GM18867 (cell line): ENCODE results near the gene MED22.

Experiments
- ATAC-seq: cut with Tn5 transposase; IDR thresholded peaks from one replicate; pipeline ENCODE4 v1.9.1; 2021; ENCODE audit warnings: mild to moderate bottlenecking, moderate library complexity; ENCODE audit not compliant: unreplicated experiment

MED22 gene

DNA sequence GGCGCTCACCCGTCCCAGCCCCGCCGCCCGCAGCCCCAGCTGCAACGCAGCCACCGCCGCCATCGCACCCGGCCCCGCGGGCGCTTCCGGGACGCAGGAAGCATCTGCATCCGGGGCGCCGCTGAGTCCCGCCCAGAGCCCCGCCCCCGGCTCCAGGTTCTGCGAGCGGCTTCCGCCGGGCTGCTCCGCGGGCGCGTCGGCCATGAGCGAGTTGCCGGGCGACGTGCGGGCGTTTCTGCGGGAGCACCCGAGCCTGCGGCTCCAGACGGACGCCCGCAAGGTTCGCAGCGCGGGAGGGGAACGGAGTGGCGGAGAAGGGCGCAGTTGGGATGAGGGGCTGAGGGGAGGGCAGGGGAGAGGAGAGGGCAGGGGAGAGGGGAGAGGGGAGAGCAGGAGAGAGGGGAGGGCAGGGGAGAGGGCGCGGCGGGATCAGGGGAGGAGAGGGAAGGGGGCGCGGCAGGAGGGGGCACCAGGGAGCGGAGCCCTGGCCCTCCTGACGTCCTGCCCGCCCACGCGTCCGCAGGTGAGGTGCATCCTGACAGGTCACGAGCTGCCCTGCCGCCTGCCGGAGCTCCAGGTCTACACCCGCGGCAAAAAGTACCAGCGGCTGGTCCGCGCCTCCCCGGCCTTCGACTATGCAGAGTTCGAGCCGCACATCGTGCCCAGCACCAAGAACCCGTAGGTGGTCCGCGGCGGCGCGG lies 8.6 kb upstream of the MED22 start, which contains the start of the genes SURF1 and SURF2:
TSS of gene SURF1 (minus strand) at position 97 of the 701 bp plus-strand sequence. CDS start at position 63, 34 bp downstream.
TSS of gene SURF2 (plus strand) at position 160 of the 701 bp plus-strand sequence. CDS start at position 203, 43 bp downstream.
- peak; percentile 62 for ATAC-seq

DNA sequence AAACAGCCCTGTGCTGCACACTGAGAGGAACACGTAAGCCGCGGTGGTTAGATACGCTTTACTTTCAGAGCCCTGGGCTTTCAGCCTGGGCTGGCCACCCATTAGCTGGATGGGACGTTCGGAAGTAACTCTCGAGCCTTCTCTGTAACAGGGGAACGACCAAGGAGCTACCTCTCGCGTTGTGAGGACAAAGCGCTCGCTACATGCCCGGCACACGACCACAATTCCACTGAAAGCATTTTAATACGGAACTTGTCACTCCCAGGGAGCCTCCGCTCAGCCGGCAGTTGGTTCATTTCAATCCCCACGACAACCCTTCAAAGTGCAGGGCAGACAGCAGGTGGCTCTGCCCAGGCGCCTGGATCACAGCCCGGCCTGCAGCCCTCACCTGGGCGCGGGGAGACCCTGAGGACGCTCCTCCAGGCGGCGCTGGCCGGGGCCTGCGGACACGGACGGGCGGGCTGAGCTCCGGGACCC lies 8.0 kb upstream of the MED22 start:
- ATAC-seq: peak; percentile 26

DNA sequence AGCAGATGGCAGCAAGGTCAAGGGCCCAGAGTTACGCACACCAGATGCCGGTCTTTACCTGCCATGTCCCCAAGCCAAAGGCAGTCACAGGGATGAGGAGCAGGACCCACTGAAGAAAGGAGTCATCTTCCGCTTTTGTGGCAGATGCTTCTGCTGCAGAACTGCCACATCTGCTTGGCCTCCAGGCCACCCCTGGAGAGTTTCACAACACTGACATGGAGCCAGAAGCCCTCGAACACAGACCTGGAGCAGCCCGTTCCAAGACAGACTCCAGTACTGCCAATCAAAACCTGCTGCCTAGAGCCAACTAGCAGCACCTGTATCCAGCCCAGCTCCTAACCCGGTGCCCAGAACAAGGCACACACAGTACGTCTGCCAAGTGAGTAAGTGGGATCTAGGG lies 6.8 kb upstream of the MED22 start:
- no peak for ATAC-seq

DNA sequence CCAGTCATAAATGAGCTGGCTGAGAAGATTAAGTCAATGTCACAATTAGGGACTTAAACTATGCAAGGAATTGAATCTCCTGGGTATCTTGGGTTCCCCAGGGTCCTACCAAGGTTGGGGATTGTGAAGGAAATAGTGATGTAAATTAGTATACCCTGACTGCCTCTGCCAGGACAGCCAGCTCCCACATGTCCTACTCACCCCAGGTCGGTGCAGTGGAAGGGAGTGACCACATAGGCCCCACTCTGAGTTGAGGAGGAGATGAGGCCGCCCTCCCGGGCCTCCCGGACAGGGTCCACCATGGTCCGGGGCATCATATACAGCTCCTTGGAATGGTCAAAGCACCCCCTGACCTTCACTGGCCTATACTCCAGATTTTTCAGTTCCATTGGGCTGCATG lies 5.6 kb upstream of the MED22 start:
- ATAC-seq: no peak

DNA sequence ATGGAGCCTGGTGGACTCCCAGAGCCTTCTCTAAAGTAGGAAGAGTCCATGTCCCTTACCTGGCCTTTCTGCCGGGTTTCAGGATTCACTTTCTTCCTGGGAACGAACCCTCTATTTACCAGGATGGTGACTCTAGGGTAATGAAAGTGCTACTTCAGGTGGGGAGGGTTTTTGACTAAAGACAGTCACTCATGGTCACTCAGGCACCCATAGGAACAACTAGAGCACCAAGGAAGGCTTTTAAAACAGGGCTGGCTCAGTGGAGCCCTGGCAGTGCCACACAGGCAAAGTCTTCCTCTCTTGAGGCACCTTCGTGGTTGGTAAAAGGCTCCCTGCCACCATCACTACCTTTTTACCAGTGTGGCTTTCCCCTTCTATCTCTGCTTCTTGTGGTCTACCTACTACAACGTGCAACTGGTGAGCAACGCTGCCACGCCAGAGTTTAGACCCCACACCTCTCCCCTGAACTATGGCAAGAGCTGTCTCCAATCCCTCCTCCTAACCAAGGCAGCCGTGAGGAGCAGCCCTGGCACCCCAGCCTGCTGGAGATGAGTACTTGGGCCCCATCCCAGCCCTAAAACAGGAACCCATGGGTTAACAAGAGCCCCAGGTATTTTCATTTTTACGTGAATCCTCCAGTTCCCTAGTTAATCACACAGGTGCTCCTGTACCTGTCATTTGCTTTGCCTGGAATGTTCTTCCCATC lies 4.9 kb upstream of the MED22 start:
- ATAC-seq: no peak

DNA sequence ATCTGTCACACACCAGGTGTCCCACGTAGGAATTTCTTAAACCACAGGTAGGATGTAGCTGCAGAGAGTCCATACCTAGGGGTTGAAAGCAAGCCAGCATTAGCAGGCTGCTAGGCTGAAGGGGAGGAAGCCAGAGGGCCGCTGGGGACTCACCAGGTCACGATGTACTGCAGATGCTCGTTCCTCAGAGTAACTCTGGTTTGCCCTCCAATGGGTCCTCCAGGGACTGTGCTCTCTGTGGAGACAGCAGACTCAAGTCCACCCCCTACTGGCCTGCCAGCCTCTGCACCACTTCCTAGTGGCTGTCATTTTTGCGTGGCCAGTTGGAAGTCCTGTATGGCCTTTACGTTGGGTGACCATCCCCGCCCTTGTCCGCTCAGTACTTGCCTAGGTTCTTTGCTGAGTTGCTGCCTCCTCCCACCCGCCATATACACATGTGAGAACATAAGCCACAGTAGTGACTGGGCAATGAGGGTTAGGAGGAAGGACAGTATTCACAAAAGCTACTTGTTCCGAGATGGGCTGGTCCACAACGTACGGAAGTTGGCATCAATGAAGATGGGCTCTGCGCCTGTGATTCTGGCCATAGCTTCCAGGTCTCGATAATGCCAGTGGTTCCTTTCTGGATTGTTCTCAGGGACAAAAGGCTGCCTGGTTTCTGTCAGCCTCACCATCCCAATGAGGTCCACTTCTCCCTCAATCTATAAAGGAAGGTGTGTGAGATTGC lies 4.1 kb upstream of the MED22 start:
- no peak for ATAC-seq

DNA sequence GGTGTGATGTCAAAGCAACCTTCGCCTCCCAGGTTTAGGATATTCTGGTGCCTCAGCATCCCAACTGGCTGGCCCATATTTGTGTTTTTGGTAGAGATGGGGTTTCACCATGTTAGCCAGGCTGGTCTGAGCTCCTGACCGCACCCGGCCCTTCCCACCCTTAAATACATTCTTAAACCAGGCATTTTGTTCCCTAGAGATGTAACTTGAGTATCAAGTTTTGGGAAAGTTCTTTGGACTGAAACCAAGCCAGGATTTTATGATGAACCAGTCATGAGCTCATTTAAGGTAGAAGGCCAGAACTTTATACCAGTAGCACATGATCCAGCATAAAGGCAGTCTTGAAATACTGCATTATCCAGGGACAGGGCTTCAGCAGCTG lies 3.6 kb upstream of the MED22 start:
- ATAC-seq: no peak

DNA sequence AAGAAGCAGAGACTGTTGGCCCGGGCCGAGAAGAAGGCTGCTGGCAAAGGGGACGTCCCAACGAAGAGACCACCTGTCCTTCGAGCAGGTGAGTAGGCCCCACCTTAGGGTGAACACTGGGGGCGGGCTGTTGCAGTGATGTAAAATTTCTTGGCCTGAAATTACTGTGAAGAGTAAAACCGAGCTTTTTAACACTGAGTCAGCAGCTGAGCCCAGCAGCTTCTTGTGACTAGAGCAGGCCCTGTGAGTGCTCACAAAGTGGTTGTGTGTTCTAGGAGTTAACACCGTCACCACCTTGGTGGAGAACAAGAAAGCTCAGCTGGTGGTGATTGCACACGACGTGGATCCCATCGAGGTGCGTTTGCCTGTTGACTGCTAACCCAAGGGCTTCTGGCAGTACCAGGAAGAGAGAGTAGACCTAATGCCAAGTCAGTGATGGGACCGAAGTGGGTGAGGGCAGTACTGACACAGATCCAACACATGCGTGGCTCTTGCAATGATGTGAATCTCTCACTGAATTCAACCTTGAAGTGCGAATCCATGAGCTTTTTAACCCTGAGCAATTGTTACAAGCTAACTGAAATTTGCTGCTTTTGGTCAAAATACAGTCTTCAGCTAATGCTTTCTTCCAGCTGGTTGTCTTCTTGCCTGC lies 2.2 kb upstream of the MED22 start:
- no peak for ATAC-seq

DNA sequence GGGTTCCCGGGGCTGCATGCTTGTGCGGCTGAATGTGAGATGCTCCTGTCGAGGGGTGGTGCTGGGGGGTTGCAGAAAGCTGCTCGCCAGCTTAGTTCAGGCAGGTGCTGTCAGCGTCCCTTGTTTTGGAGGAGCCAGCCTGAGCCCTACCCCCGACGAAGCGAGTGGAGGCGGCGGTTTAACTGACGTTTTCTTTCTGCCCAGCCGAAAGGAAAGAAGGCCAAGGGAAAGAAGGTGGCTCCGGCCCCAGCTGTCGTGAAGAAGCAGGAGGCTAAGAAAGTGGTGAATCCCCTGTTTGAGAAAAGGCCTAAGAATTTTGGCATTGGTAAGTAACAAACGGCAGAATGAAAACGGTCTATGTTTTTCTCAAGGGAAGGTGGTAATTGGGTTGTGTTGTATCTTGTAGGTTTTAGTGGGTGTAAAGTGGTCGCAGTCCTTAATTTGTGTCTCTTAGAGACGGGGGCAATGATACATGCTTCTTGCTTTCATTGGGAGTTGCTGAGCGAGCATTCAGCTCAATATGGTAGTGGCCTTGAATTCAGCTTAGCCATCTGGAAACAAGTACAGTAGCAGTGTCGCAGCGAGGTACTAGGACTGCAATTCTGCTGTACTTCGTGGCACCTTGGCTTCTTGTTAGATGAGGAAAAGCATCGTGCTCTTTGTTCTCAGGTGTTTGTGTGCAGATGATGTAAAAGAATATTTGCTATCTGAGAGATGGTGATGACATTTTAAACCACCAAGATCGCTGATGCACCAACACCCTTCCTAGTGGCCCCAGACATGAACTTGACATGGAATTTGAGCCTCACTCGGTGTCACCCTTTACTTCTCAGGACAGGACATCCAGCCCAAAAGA lies 1.0 kb upstream of the MED22 start:
- no peak for ATAC-seq

DNA sequence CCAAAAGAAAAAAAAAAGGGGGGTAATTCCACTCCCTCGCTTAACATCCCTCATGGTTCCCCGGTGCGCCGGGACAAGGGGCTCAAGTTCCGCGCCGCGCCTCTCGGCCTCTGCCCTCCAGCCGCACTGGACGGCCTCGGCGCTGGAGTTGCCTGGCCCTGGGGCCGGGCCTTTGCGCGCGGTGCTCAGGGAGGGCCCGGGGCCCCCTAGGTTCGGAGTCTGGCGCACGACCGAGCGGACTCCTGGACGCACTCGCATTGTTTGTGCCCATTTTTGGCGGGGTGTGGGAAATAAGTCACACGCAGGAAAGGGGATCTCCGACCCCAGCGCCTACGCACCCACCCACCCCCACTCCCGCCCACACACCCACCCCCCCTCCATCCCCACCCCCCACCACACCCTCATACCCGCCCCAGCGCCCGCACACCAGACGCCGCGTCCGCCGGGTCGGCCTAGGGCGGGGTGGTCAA lies 381 bp downstream of the MED22 start:
- peak; percentile 37 for ATAC-seq

DNA sequence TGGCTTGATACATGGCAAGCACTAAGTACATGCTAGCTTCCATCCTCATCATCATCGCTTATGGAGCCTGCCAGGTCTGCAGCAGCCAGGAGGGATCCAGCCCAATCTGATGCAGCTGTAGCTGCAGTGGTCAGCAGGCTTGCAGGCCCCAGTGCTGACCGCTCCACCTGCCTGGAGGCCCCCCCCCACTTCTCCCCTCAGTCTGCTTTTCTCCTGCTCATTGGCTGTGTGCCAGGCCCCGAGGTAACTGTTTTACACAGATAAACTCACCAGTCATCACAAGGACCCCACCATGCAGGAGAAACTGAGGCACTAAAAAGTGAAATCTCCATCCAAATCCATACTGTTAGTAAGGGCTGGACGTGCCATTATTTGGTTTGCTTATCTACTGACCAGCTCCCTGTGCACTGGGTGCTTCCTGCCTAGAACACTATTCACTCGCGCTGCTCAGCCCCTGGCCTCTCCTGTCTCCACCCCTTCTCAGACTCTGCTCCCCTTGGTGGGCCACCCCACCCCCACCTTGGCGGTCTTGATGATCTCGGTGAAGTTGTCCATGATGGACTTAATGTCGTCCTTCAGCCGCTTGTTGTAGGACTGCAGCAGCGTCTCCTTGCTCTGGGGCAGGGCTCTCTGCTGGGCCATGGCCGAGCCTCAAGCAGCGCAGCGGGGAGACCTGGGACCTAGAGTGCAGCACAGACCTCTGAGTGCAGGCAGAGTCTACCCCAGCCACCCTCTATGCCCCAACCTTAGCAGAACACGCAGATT lies 1.7 kb downstream of the MED22 start:
- ATAC-seq: no peak

DNA sequence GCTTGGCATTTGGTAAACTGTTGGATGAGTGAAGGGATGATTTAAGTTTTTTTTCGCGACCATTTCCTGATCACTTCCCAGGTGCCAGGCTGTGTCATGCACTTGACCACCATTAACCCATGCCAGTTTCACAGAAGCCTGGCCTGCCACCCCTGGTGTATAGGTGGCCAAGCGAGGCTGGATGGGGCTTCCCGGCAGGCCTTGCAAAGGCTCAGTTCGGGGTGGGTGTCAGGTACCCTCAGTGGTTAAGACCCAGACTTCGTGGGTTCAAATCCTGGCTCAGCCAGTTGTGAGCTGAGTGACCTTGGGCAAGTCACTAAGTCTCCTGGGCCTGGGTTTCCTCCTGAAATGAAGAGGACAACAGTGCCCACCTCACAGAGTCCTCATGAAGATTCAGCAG lies 2.3 kb downstream of the MED22 start:
- ATAC-seq: no peak

DNA sequence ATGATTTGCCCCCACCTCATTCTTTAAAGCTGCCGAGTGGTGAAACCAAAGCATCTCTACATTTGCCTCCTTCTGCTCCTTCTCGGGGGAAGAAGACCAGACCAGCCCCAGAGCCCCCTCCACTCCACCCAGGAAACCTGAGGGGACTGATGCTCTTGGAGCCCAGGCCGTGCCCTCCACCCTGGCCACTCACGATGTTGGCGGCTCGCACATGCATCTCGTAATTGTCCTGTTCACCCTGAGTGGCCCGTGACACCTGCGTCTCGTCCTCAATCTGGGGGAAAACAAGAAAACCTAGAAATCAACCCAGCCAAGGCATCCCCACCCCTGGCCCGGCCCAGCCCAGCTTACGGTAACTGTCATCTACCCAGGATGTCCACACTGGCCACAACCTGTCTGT lies 3.0 kb downstream of the MED22 start:
- ATAC-seq: no peak

DNA sequence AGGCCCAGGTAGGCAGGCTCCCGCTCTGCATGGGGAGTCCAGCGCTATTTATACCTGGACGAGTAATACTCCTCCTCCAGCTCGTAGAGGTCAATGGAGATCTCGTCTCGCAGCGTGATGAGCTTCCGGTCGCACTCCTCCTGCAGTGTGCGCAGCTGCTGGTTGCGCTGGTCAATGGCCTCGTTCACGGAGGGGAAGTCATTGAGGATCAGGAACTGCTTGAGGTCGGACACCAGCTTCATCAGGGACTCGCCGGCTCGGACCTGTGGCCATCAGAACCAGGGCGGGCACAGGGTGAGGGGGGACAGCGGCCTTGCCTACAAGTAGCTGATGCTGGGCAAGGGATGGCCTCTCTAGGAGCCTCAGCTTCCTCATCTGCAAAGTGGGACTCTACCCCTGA lies 3.9 kb downstream of the MED22 start:
- ATAC-seq: no peak

DNA sequence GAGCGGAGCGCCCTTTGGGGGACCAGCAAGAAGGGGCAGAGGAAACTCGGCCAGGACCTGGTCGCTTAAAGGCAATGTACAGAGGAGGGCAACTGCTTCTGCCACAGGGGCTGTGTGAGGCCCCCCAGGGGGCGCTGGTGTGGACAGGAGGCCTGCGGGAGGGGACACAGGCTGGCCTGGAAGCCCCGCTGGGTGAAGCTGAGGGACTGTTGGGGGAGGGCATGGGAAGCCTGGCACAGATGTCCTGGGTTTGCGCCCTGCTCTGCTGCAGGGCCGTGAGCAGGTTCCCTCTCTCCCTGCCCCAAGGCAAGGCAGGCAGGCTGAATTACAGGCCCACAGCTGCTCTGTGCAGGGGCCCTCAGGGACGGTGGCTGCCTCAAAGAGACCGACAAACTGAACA lies 5.4 kb downstream of the MED22 start:
- ATAC-seq: no peak

DNA sequence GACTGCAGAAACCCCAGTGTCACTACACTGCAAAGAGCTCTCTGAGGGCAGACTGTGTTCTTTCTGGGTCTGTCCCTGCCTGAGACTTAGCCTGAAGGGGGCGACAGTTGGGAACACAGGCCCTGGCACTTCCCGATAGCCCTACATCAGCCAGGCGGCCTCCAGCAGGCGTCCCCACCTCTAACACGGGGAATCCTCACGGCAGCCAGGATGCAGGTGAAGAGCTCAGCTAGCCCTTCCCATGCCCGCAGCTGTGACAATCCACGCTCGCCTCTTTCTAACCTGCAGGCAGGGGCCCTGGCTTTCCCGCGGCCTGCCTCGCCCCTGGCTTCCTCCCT lies 5.9 kb downstream of the MED22 start:
- no peak for ATAC-seq

DNA sequence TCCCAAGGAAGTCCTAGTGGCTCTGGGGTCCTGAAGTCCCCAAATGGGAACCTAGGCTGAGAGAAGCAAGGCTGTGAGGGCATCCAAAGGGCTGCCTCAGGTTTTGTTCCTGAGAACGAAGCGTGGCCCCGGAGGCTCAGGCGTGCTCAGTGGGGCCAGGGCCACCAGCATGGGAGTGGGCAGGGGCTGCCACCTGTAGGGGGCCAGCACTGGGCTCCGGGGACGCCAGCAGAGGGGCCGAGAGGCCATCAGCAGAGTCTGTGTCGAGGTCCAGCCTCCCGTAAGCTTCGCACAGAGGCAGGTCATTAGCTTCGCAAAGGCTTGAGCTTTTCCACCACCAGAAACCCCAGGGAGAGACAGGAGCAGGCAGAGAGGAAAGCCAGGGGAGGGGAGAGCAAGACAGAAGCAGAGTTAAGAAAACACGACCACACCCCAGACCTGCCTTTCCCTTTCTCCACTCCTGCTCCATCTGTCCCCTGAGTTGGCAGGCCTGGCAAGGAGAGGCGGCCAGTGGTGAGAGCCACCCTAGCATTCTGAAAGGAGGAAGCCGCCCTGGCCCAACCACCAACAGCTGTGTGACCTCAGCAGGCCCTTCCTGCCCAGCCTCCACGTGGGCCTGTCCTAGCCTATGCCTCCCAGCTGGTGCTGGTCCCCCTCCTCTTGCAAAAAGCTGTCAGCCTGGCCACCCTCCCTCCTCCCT lies 6.4 kb downstream of the MED22 start:
- ATAC-seq: no peak

DNA sequence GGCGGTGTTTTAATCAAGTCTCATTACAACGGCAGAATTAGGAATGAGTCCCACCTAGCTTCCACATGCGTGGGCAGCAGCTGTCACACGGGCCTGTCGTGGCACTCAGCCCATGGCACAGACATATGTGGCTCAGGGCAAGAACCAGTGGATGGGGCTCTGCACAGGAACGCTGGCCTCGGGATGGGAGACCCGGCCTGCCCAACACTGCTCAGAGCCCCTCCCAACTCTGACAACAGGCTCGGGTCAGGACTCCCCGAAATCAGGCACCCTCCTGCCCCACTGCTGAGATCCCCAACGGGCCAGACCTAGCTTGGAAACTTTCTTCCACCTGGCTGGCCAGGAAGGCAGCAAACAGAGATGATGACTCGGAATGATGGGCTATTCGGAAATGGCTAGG lies 7.0 kb downstream of the MED22 start:
- no peak for ATAC-seq

DNA sequence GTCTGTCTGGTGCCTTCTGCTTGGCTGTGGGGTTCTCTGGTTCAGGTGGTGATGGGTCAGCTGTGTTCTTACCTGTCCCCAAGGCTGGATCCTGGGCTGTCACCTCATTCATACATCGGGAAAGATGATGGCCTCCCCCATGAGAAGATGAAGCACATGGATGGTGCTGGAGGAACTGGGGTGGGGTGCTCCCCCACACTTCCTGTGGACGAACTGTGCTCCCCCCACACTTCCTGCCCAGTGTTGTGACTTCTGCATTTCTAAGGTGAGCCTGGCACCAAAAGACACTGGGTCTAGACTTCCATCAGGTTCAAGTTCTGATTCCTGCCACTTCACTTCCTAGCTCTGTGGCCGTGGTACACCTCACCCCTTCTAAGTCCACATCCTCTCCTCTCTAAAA lies 7.7 kb downstream of the MED22 start:
- ATAC-seq: no peak
